Amygdala (tissue), 56 donors: Measurements from ENCODE around the gene OR6N1.

Experiments
- DNase-seq, 56 donors: peaks; one replicate each; lab custom pipeline; 2025; lab: John Stamatoyannopoulos, UW

The OR6N1 gene

DNA sequence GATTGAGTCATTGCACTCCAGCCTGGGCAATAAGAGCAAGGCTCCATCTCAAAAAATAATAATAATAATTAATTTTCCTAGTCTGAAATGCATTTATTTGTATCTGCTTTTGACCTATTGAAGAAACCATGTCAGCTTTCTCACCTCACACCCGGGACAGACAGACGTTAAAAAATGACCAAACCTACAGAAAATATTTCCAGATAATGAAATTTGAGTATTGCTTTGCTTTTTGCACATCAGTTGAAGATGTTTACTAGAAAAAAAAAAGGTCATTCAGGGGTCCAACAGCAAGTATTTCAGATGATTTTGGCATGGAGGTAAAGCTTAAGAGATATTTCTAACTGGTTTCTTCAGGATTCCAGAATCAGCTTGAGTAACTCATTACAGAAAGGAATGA, 17.6 kb downstream of the OR6N1 start, which contains the start of gene OR6K6:
TSS of gene OR6K6 (plus strand) at position 301 of the 400 bp plus-strand sequence. CDS start 168 bp downstream, outside the sequence.
- DNase-seq: no peak

DNA sequence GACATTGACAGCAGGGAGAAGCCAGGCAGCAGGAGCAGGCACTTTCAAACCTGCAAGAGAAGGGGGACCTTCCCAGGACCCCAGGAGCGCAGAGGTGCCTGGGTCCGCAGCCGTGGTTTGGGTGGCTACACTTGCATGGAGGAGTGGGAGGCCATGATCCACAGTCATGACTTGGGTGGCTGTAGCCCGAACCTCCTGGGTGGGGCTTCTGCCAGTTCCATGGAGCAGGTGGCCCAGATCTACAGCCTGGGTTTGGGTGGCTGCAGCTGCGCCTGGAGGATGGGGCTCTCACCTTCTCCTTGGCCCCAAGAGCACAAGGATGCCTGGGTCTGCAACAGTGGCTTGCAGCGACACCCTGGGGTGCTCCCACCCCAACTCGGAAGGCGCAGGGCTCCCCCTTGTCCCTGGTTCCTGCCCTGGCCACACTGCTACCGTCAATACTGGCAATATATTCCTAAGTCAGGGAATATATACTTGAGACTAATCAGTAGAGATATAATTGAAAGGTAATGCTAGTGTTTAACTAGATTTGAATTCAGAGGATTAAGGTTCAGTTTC, 19.8 kb downstream of the OR6N1 start:
- no peak for DNase-seq

DNA sequence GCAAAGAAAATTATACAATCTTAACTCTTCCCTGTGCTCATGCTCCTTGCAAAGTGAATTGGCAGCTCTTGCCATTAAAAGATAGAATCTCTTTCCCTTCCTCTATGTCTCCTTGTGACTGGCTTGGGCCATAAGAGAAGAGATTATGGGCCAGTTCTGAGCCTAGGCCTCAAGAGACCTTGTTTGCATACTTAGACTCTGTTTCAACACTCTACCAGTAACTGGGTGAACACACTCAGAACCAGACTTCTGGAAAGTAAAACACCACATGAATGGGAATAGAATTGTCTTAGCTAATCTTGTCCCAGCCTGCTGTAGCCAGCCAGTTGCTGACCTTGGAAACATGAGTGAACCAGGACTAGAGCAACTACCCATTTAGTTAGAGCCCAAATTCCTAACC, 36.1 kb downstream of the OR6N1 start:
- DNase-seq: no peak

DNA sequence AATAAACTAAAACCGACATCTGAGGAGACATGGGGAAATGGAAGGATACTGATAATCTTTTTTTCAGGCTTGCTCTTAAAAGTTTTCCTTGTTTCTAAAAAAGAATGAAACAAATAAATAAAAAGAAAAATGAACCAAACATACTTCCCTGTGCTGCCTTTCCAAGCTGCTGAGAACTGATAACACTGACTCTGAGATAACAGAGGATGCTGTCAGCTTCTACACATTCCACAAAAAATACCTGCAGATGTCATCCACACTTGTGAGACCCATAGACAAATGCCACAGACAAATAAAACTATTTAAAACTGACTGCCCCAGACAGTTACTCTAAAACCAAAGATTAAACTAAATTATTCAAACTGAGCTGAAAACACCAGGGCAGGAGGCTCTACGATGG, 39.5 kb downstream of the OR6N1 start:
- no peak for DNase-seq

DNA sequence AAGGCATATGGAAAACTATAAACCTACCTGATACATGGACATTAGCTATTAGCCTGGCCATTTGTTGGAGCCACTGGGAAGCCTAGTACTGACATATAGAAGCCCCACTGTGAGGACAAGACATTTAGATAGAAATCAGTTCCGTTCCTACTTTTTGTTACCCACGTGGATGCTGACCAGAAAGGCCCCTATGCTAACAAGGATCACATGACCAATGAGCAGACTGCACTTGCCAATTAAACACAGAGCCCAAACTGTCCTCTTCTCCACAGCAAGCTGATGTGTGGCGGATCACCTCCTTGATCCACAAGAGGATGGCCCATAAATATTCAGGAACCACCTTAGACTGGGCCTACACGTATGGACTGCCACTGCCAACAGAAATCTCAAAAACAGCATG, 40.3 kb downstream of the OR6N1 start:
- DNase-seq: no peak

DNA sequence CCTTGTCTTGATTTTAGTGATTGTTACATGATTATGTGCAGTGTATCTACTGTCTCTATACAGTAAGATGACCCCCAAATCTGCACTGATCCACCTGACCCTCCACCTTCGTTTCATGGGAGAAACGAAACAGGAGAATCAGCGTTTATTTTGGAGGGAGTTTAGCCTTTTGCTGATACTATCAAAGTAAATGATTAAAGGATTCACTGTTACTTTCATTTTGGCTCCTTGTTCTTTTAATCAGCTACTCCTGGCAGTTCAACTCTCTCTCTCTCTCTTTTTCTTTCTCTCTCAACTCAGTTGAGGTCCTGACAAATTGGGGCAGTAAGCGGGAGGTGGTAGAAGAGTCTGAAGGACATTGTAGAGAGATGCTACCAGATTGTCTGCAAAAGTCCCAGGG, 41.5 kb downstream of the OR6N1 start:
- DNase-seq: no peak

DNA sequence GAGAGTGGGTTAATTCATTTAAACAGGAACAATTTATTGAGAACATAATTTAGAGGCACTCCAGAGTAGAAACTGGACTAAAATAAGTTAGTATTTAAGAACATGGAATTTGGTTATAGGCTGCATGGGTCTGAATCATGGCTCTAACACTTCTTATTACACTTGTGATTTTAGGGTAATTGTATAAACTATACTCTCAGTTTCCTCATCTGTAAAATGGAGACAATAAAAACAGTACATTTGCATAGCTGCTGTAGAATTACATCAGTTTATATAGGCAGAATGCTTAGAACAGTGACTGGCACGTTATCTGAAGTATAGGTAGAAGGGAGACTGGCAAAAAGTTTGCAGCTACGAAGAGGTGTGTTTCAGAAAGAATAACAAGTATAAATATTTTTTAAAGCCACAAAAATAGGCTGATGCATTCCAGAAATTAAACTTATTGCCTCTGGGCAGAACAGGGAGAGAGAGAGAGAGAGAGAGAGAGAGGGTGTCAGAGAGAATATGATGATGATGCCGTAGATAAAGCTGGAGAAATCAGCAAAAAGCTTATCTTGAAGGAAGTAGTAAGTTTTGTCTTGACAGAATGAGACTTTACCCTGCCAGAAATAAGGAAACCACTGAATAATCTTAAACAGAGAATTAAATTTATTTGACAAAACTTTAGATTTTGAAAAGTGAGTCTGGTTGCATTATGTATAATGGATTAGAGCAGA, 43.3 kb downstream of the OR6N1 start:
- no peak for DNase-seq

DNA sequence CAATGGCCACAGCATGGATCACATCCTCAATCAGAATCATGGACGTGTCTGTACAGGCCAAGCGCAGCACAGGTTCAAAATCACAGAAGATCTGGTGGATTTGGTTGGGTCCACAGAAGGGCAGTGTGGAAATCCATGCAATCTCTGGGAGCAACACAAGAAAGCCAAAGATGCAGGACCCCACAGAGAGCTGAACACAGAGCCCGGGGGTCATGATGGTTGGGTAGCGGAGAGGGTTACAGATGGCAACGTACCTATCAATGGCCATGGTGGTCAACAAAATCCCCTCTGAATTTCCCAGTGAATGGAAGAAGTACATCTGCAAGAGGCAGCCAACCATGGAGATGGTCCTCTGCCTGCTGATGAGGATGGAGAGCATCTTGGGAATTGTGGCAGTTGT, 47.6 kb downstream of the OR6N1 start:
- DNase-seq: no peak

DNA sequence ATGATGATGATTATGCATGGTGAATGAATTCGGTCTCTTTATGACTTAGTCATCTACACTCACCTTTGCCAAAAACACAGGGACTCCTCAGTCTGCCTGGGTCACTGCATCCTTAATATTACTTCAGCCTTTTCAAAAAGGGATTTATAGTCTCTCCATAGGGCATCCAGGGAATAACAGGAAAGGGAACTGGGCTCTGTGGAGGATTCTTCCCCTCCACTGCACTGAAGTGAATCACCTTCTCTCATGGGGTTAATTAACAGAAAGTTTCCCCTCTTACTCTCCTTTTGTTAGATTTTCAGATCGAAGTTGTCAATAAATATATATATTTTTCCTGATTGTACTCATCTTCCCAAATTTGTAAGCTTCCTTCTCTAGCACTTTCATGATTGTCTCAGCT, 51.4 kb downstream of the OR6N1 start, which contains the start of gene OR6K3:
TSS of gene OR6K3 (minus strand) at position 101 of the 400 bp plus-strand sequence. CDS start 2,605 bp downstream, outside the sequence.
- no peak for DNase-seq

DNA sequence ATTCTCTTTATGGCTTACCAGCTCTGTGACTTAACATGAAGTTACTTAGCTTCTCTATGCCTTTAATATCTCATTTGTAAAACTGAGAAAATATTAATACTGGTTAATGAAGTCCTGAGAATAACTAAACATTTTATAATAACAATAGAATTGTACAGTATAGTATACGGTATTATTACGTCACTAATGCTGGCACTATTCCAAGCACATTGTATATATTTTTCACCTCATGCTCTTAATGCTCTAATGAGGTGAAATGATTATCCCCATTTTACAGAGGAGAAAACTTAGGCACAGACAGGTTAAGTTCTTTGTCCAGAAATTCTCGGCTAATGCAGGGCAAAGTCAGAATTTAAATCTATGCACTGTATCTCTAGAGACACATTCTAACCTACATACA, 52.3 kb downstream of the OR6N1 start:
- no peak for DNase-seq

DNA sequence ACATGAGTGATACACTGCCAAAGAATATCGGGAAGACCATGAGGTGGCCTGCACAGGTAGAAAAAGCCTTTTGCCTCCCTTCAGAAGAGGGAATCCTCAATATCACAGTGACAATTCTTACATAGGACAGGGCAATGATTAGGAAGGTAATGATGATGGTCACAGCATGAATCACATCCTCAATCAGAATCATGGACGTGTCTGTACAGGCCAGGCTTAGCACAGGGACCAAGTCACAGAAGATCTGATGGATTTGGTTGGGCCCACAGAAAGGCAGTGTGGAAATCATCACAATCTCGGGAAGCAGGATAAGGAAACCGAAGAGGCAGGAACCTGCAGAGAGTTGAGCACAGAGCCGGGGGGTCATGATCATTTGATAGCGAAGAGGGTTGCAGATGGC, 54.7 kb downstream of the OR6N1 start:
- DNase-seq: no peak

DNA sequence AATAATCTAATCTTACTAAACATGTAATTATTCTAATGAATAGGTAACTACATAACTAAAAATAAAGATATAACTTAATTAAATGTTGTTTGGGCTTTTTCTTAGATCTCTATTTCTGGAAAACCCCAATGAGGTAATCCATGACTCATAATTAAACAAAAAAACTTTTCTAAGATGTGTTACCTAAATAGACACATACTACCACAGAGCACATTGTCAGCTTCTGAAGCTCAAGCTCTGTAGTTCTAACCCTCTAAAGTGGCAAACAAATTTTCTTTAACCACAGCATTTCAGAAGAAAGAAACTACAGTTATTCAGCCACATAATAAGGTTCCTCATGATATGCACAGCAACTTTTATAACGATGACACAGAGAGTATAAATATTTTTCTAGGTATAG, 55.7 kb downstream of the OR6N1 start:
- no peak for DNase-seq

DNA sequence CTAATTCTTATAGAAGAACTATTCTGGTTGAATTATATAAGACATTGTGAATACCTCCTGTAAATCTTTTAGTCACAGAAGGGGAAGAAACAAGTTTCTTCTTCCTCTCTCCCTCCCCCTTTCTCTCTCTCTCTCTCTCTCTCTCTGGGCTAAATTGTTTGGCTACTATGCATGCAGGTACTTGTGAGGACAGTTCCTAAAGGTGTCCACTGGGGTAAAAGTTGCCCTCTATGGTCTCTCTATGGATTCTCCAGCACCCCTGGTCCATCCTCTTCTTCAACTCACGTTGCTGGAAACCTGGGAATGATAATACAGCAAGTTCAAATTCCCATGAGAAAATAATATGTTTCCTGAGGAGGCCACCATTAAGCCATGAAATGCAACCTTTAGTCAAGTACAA, 57.2 kb downstream of the OR6N1 start:
- no peak for DNase-seq
